Prostate gland (tissue), 2 donors: ENCODE results near the gene PRSS8.
"Not testable (repeated sequence)": the region's sequence is repeated elsewhere in the genome, so short reads cannot be mapped to it uniquely, and the experiment has no call there.

Experiments
- POLR2A ChIP-seq: fragments of 450-650 bp; IDR thresholded peaks from one replicate; pipeline ENCODE4 v1.6.1; 2016; ENCODE audit warnings: antibody characterized with exemption, mild to moderate bottlenecking
- POLR2AphosphoS5 ChIP-seq: sonication (generic); formaldehyde crosslinking; IDR thresholded peaks from one replicate; pipeline ENCODE4 v1.6.1; 2017; ENCODE audit warnings: antibody characterized with exemption
- TF ChIP-seq, protein P1 (sequence below), 4 experiments: fragments of 200-600 bp in 2 of 4; fragments of 450-650 bp in 2 of 4; sonication (generic) in 2 of 4; IDR thresholded peaks; 1 replicate in 3 of 4; 2 replicates in 1 of 4; pipeline ENCODE4 v1.5.1; 2016 to 2019; ENCODE audit warnings: antibody characterized with exemption in 4 of 4, mild to moderate bottlenecking in 2 of 4, moderate library complexity in 2 of 4

DNA sequence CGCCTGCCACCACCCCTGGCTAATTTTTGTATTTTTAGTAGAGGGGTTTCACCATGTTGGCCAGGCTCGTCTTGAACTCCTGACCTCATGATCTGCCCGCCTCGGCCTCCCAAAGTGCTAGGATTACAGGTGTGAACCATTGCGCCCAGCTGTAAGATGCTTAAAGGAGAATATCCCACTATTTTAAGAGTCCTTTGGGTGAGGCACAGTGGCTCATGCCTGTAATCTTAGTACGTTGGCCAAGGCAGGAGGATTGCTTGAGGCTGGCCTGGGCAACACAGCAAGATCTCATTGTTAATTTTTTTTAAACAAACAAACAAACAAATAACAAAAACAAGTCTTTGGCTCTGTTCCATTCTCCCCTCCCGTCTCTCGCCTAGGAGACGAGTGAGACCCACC is 5.5 kb upstream of the PRSS8 start:
- TF ChIP-seq, protein P1, sequence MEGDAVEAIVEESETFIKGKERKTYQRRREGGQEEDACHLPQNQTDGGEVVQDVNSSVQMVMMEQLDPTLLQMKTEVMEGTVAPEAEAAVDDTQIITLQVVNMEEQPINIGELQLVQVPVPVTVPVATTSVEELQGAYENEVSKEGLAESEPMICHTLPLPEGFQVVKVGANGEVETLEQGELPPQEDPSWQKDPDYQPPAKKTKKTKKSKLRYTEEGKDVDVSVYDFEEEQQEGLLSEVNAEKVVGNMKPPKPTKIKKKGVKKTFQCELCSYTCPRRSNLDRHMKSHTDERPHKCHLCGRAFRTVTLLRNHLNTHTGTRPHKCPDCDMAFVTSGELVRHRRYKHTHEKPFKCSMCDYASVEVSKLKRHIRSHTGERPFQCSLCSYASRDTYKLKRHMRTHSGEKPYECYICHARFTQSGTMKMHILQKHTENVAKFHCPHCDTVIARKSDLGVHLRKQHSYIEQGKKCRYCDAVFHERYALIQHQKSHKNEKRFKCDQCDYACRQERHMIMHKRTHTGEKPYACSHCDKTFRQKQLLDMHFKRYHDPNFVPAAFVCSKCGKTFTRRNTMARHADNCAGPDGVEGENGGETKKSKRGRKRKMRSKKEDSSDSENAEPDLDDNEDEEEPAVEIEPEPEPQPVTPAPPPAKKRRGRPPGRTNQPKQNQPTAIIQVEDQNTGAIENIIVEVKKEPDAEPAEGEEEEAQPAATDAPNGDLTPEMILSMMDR (IDR thresholded peaks at IDR 0.05), result not testable (repeated sequence)
- not testable (repeated sequence) for TF ChIP-seq POLR2AphosphoS5, POLR2A
